ENCODE results near the gene GPBP1. TPM values are rescaled to one million over a fixed set of nuclear protein-coding genes. Genes with fewer than 3 reads are reported as not detected.
"Not testable (repeated sequence)": the region's sequence is repeated elsewhere in the genome, so short reads cannot be mapped to it uniquely, and the experiment has no call there.

The GPBP1 gene
- total and polyA plus RNA-seq, 2 experiments from 2014 or later = 49.0 to 86.1 TPM

GRCh38 chr5:57185313-57185712 is 11.5 kb downstream of the GPBP1 start:
- Histone ChIP-seq H3K4me1 (ENCODE audit: insufficient read depth) (peaks cover 9% of the 10 kb centered on the region), H4K20me1 (ENCODE audit: insufficient read depth, poor library complexity, severe bottlenecking) (peaks cover 100% of the 10 kb centered on the region), H3K9me3 (ENCODE audit: low read depth) (no peaks in the 10 kb centered on the region), H3K27ac (no peak overlapping the region), H3K4me3 (no peak overlapping the region), H3K9me2 (replicated peaks; ENCODE audit: insufficient read depth) (no peaks in the 10 kb centered on the region), H3K36me3 (replicated peaks; ENCODE audit: insufficient read depth, low read depth) (no peaks in the 10 kb centered on the region), H3K4me2 (peak overlapping the region; percentile 51), H3K79me2 (peaks cover 100% of the 10 kb centered on the region), H3K27me3 (no peaks in the 10 kb centered on the region), H2AFZ (no peak overlapping the region)
- WGBS (ENCODE audit: low lambda C conversion rate, missing lambda C conversion rate) = 74% methylated on average over 9 of the region's 9 CpGs
- no peak for DNase-seq (ENCODE audit: low spot score)
- TF ChIP-seq EZH2 (IDR thresholded peaks at IDR 0.05; ENCODE audit: borderline replicate concordance) = no peak
- no peak for TF ChIP-seq EZH2phosphoT487 (IDR thresholded peaks at IDR 0.05; ENCODE audit: low read depth, severe bottlenecking, unreplicated experiment)
- TF ChIP-seq CTCF (IDR thresholded peaks at IDR 0.05; ENCODE audit: poor library complexity) = no peak

GRCh38 chr5:57186194-57186593 is 12.3 kb downstream of the GPBP1 start:
- no peaks in the 10 kb centered on the region for H3K9me3 ChIP-seq (ENCODE audit: low read depth)
- 81% methylated on average over 4 of the region's 4 CpGs for WGBS (ENCODE audit: low lambda C conversion rate, missing lambda C conversion rate)
- H3K4me1 ChIP-seq (ENCODE audit: insufficient read depth) = peaks cover 9% of the 10 kb centered on the region
- peak overlapping the region; percentile 51 for H3K4me2 ChIP-seq
- no peak overlapping the region for H2AFZ ChIP-seq
- DNase-seq (ENCODE audit: low spot score) = peak; percentile 12
- H3K9me2 ChIP-seq (replicated peaks; ENCODE audit: insufficient read depth) = no peaks in the 10 kb centered on the region
- TF ChIP-seq CTCF (IDR thresholded peaks at IDR 0.05; ENCODE audit: poor library complexity) (no peak), EZH2phosphoT487 (IDR thresholded peaks at IDR 0.05; ENCODE audit: low read depth, severe bottlenecking, unreplicated experiment) (no peak), EZH2 (IDR thresholded peaks at IDR 0.05; ENCODE audit: borderline replicate concordance) (no peak)
- H4K20me1 ChIP-seq (ENCODE audit: insufficient read depth, poor library complexity, severe bottlenecking) = peaks cover 100% of the 10 kb centered on the region
- H3K36me3 ChIP-seq (replicated peaks; ENCODE audit: insufficient read depth, low read depth) = no peaks in the 10 kb centered on the region
- H3K27ac ChIP-seq = no peak overlapping the region
- H3K27me3 ChIP-seq = no peaks in the 10 kb centered on the region
- peaks cover 100% of the 10 kb centered on the region for H3K79me2 ChIP-seq
- H3K4me3 ChIP-seq = no peak overlapping the region

- Histone ChIP-seq H3K79me2 (peaks cover 100% of the 10 kb centered on the region), H3K4me2 (peak overlapping the region; percentile 51), H4K20me1 (ENCODE audit: insufficient read depth, poor library complexity, severe bottlenecking) (peaks cover 100% of the 10 kb centered on the region)
- H3K4me1 ChIP-seq (ENCODE audit: insufficient read depth); H3K4me3 ChIP-seq; DNase-seq (ENCODE audit: low spot score); H3K27me3 ChIP-seq; H3K27ac ChIP-seq; H2AFZ ChIP-seq; H3K9me3 ChIP-seq (ENCODE audit: low read depth); H3K36me3 ChIP-seq (replicated peaks; ENCODE audit: insufficient read depth, low read depth); H3K9me2 ChIP-seq (replicated peaks; ENCODE audit: insufficient read depth): not testable (repeated sequence)
- 94% methylated on average over 4 of the region's 4 CpGs for WGBS (ENCODE audit: low lambda C conversion rate, missing lambda C conversion rate)
Measured at GRCh38 chr5:57187977-57188376, 14.1 kb downstream of the GPBP1 start.

GRCh38 chr5:57189515-57189914 is 15.7 kb downstream of the GPBP1 start:
- H3K27ac ChIP-seq = no peak overlapping the region
- H3K4me1 ChIP-seq (ENCODE audit: insufficient read depth) = peaks cover 9% of the 10 kb centered on the region
- H4K20me1 ChIP-seq (ENCODE audit: insufficient read depth, poor library complexity, severe bottlenecking) = peaks cover 99% of the 10 kb centered on the region

More at GRCh38 chr5:57189515-57189914, 15.7 kb downstream of the GPBP1 start:
- DNase-seq (ENCODE audit: low spot score) = no peak
- Histone ChIP-seq H3K79me2 (peaks cover 100% of the 10 kb centered on the region), H3K4me3 (no peak overlapping the region), H2AFZ (no peak overlapping the region), H3K9me3 (ENCODE audit: low read depth) (no peaks in the 10 kb centered on the region), H3K4me2 (no peak overlapping the region), H3K36me3 (replicated peaks; ENCODE audit: insufficient read depth, low read depth) (no peaks in the 10 kb centered on the region), H3K9me2 (replicated peaks; ENCODE audit: insufficient read depth) (no peaks in the 10 kb centered on the region), H3K27me3 (no peaks in the 10 kb centered on the region)
- WGBS (ENCODE audit: low lambda C conversion rate, missing lambda C conversion rate) = 90% methylated on average over 3 of the region's 3 CpGs
- TF ChIP-seq EZH2phosphoT487 (IDR thresholded peaks at IDR 0.05; ENCODE audit: low read depth, severe bottlenecking, unreplicated experiment) (no peak), EZH2 (IDR thresholded peaks at IDR 0.05; ENCODE audit: borderline replicate concordance) (no peak), CTCF (IDR thresholded peaks at IDR 0.05; ENCODE audit: poor library complexity) (no peak)

Measured in hepatocyte (in vitro differentiated cells).